ENCODE results near the gene CABLES1.

DNA sequence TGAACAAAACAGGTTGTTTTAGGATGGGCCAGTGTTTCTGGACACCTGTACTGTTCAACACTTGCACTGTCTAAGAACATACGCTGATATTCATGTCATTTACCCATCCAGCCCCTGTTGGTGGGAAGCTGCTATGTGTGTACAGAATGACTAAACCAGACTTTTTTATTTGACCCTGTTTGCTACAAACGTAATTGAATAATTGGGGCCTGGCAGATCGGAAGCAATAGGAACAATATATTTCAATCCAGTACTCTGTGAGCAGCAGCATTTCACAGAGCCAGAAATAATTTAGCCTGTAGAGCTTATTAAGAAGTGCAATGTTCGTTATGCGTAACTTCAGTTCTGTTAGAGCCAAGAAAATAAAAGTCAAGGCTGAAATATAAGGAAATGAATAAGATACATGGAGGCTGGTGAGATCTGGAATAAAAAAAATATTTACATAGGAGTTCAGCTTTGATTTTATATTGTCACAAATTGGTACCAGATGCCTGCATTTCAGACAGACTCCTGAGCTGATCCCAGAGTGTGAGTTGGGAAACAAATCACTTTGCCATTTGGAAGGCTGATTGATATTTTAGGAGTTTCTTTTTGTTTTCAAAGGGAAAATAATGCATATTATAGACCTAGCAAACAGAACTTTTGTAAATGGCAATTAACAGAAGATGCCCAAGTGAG, 19.7 kb downstream of the CABLES1 start:
- TF ChIP-seq ZNF174 (tag by site-specific recombination; IDR thresholded peaks at IDR 0.05) (no peak), ZNF239 (tag by site-specific recombination; IDR thresholded peaks at IDR 0.05) (no peak), ZNF274 (IDR thresholded peaks at IDR 0.05; ENCODE audit: low read length) (no peak), ZNF274 (tag by site-specific recombination; IDR thresholded peaks at IDR 0.05; ENCODE audit: borderline replicate concordance) (no peak), KLF7 (tag by site-specific recombination; IDR thresholded peaks at IDR 0.05; ENCODE audit: borderline replicate concordance) (no peak), ZSCAN30 (tag by site-specific recombination; IDR thresholded peaks at IDR 0.05) (no peak)
- TF ChIP-seq, protein P1, sequence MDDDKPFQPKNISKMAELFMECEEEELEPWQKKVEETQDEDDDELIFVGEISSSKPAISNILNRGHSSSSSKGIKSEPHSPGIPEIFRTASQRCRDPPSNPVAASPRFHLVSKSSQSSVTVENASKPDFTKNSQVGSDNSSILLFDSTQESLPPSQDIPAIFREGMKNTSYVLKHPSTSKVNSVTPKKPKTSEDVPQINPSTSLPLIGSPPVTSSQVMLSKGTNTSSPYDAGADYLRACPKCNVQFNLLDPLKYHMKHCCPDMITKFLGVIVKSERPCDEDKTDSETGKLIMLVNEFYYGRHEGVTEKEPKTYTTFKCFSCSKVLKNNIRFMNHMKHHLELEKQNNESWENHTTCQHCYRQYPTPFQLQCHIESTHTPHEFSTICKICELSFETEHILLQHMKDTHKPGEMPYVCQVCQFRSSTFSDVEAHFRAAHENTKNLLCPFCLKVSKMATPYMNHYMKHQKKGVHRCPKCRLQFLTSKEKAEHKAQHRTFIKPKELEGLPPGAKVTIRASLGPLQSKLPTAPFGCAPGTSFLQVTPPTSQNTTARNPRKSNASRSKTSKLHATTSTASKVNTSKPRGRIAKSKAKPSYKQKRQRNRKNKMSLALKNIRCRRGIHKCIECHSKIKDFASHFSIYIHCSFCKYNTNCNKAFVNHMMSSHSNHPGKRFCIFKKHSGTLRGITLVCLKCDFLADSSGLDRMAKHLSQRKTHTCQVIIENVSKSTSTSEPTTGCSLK (tag by site-specific recombination; IDR thresholded peaks at IDR 0.05), result no peak
- TF ChIP-seq, protein P2, sequence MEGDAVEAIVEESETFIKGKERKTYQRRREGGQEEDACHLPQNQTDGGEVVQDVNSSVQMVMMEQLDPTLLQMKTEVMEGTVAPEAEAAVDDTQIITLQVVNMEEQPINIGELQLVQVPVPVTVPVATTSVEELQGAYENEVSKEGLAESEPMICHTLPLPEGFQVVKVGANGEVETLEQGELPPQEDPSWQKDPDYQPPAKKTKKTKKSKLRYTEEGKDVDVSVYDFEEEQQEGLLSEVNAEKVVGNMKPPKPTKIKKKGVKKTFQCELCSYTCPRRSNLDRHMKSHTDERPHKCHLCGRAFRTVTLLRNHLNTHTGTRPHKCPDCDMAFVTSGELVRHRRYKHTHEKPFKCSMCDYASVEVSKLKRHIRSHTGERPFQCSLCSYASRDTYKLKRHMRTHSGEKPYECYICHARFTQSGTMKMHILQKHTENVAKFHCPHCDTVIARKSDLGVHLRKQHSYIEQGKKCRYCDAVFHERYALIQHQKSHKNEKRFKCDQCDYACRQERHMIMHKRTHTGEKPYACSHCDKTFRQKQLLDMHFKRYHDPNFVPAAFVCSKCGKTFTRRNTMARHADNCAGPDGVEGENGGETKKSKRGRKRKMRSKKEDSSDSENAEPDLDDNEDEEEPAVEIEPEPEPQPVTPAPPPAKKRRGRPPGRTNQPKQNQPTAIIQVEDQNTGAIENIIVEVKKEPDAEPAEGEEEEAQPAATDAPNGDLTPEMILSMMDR (tag by site-specific recombination; IDR thresholded peaks at IDR 0.05), result no peak
